Stimulated activated CD8-positive, alpha-beta memory T cell treated with anti-CD3 and anti-CD28 coated beads, Interleukin-7, amount 100 ng/mL, for 1 hour (primary cell): Measurements from ENCODE around the gene CORO7.

ENCODE experiments used
- DNase-seq, 2 donors: peaks; one replicate each; pipeline ENCODE4 v3.0.0-alpha.2; 2020; ENCODE audit warnings: low read depth in 2 of 2

CORO7 gene

DNA sequence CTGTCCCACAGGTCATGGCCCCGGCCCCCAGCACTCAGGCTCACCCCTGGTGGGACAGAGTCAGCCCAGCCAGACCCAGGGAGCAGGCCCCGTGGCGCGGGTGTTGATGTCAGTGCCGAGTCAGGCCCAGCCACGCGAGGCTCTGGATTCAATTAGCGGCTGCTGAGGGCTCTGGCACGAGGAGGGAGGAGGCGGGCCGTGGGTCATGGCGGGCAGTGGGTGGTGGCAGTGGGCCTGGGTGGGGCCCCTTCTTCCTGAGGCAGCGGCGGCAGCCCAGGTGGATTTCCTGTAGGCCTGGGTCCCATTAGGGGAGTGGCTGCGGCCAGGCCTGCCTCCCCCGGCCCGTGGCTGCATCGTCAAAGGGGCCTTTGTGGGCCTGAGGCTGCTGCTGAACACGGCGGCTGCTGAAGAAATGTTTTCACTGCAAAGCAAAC lies 31.9 kb downstream of the CORO7 start:
- no peak for DNase-seq

DNA sequence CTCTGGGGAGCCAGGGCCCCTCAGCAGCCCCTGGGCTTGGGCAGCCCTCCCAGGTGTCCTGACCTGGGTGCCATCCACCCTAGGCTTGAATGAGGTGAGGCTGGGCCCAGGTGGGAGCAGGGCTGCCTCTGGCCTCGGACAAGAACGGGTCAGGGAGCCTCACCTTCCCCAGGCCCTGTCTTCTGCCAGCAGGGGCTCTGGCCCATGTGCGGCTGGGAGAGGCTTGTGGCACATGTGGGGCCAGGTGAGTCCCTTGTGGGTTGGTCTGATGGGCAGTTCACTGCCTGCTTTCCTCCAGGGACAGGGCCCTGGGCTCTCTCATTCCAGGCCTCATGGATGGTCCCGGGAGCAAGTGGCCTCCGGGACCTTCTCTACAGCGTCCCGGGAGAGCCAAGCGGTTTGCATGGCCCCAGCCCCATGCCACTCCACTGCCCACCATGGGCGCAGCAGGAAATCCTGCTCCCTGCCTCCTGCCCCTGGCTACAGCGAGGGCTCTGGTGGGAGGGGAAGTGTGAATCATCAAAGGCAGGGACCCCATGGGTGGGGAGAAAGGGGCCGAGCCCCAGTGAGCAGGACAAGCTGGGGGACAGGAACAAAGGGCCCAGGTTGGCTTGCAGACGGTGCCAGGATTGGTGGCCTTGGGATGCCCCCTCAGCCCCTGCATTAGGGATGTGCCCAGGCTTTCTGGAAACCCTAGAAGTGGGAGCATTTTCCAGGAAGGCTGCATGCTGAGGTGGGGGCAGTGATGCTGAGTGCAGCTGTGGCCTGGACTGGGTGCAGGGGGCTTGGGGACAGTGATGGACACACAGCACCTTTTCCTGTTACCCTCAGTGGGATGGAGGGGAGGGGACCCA lies 32.6 kb downstream of the CORO7 start:
- DNase-seq: no peak

DNA sequence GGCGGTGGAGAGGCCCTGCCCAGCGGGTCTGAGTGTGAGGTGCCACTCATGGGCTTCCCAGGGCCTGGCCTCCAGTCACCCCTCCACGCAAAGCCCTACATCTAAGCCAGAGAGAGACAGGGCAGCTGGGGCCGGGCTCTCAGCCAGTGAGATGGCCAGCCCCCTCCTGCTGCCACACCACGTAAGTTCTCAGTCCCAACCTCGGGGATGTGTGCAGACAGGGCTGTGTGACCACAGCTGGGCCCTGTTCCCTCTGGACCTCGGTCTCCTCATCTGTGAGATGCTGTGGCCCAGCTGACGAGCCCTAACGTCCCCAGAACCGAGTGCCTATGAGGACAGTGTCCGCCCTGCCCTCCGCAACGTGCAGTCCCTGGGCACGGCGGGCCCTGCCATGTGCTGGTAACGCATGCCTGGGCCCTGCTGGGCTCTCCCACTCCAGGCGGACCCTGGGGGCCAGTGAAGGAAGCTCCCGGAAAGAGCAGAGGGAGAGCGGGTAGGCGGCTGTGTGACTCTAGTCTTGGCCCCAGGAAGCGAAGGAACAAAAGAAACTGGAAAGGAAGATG lies 33.5 kb downstream of the CORO7 start:
- DNase-seq: no peak

DNA sequence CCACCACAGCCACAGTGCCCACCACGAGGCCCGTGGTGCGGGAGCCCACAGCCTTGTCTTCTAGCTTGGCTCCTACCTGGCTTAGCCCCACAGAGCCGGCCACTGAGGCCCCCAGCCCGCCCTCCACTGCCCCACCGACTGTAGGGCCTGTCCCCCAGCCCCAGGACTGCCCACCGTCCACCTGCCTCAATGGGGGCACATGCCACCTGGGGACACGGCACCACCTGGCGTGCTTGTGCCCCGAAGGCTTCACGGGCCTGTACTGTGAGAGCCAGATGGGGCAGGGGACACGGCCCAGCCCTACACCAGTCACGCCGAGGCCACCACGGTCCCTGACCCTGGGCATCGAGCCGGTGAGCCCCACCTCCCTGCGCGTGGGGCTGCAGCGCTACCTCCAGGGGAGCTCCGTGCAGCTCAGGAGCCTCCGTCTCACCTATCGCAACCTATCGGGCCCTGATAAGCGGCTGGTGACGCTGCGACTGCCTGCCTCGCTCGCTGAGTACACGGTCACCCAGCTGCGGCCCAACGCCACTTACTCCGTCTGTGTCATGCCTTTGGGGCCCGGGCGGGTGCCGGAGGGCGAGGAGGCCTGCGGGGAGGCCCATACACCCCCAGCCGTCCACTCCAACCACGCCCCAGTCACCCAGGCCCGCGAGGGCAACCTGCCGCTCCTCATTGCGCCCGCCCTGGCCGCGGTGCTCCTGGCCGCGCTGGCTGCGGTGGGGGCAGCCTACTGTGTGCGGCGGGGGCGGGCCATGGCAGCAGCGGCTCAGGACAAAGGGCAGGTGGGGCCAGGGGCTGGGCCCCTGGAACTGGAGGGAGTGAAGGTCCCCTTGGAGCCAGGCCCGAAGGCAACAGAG lies 34.2 kb downstream of the CORO7 start:
- DNase-seq: no peak

DNA sequence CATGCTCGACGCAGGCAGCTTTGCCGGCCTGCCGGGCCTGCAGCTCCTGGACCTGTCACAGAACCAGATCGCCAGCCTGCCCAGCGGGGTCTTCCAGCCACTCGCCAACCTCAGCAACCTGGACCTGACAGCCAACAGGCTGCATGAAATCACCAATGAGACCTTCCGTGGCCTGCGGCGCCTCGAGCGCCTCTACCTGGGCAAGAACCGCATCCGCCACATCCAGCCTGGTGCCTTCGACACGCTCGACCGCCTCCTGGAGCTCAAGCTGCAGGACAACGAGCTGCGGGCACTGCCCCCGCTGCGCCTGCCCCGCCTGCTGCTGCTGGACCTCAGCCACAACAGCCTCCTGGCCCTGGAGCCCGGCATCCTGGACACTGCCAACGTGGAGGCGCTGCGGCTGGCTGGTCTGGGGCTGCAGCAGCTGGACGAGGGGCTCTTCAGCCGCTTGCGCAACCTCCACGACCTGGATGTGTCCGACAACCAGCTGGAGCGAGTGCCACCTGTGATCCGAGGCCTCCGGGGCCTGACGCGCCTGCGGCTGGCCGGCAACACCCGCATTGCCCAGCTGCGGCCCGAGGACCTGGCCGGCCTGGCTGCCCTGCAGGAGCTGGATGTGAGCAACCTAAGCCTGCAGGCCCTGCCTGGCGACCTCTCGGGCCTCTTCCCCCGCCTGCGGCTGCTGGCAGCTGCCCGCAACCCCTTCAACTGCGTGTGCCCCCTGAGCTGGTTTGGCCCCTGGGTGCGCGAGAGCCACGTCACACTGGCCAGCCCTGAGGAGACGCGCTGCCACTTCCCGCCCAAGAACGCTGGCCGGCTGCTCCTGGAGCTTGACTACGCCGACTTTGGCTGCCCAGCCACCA lies 35.1 kb downstream of the CORO7 start:
- no peak for DNase-seq

DNA sequence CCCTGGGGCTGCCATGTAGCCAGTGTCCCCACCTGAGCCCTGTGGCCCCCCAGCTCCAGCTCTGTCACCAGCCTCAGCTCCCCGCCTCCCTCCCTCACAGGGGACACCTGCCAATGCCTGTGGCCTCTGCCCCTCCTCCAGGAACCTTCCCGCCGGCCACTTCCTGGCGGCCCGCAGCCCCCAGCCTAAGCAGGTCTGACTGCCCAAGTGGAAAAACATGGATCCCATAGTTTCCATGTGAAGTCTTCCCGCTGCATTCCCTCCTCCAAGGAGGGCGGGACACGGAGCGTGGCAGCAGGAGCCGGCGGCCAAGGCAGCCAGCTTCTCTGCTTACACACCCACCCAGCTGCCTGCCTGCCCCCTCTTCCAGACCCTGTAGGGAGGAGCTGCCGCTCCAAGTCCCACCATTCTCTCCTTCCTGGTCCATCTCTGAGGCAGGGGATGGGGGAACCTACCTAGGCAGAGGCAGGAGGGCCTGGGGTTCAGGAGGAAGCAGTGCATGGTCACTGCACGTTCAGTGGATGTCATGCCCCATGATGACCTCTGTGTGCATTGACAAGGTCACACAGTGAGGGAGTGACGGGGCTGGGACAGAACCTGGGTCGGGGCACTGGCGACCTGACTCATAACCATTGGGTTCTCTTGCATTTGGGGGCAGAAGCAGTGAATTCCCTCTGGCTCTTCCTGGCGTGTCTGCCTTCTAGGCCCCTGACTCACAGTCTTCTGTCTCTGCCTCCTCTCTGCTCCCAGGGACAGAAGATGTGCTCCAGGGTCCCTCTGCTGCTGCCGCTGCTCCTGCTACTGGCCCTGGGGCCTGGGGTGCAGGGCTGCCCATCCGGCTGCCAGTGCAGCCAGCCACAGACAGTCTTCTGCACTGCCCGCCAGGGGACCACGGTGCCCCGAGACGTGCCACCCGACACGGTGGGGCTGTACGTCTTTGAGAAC lies 36.0 kb downstream of the CORO7 start:
- DNase-seq: no peak

DNA sequence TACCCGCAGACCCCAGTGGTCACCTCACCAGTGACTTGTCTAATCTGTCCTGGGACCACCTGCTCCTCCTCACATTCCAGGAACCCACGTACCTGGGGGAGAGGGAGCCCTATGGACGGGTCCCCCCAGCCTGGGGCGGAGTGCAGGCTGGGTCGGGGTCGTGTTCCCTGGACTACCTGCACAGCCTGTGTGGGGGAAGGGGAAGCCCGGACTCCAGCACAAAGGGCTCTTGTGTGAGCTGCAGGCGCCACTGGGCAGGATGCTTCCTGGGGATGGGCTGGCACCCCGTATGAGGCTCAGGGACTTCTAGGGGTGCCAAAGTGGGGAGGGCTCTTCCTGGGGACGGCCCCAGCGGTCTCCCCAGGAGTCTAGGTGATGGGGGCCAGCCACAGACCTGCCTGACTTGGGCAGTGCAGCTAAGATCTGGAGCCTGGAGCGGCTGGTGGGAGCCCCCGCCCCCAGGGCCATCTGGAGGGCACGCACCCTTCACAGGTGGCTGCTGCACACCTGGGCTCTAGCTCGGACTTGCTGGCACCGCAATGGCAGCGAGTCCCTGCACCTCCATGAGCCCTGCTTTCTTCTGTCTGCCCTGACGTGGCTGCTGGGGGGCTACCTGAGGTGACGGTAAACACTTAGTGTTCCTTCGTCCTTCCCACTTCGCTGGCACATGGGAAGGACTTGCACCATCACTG lies 37.3 kb downstream of the CORO7 start:
- no peak for DNase-seq

DNA sequence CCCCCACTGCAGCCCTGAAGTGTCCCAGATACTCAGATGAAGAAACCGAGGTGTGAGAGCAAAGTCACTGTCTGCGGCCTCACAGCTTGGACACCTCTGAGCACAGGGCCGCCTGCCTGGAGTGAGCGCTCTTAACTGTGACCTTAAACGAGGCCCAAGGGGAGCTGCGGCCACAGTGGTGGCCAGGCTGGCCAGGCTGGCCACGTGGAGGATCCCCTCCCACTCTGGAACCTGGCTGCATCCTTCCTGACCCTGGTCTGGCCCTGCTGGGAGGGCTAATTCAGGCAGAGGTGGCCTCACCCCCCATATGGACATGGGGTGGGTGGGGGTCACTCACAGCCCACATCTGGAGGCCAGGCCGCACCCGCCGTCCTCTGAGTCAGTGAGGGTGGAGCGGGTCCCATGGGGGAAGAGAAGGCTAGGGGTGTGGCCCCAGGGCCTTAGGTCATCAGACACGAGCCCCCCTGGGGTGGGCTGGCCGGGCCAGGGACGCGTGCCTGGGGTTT lies 38.2 kb downstream of the CORO7 start:
- no peak for DNase-seq

DNA sequence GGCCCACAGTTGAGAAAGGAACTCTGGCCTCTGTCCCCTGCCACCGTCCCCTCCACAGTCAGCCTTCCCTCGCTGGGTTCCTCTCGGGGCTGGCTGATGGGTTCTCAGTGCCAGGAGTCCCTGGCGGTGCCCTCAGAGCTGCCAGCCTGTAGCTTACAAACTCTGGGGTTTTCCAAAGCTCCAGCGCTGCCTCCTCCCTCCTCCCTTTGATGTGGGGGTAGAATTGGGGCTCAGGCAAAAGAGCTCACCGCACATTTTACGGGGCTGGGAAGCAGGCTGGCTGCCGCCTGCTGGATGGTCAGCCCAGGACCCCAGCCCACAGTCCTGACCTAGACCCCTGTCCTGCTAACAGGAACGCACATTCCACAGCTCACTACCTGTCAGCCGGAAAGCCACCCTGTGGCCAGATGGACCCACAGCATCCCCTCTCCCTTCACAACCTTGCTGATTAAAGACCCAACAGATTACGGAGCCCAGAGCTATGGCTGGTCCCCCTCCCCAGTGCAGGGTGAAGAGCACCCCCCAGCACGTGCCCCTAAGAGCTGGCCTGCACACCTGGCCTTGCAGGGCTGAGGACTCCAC lies 38.7 kb downstream of the CORO7 start:
- DNase-seq: no peak

DNA sequence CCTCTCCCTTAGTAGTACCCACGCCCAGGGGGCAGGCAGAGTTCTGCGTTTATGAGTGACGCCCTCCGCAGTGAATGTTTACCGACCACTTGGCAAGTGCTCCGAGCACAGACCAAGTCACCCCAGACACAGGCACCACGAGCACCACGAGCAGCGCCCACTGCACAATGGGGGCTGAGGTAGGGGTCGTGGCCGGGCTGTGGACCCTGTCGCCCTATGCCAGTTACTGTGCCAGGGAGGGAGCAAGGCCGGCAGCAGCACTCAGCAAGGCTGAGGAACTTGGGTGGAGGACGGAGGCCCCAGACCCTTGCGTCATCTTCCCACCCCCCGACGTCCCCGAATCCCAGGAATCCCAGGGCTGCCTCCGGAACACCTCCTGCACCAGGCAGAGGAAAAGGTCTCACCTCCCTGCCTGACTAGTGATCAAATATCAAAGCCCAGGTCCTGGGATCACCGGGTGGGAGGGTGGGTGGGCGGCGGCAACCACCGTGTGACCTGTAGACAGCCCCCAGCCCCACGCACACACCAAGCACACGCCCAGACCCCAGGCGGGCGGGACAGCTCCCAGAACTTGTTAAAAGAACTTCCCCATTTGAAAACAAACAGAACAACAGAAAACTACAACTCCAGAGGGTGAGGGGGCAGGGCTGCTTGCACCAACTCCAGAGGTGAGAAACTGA lies 39.4 kb downstream of the CORO7 start:
- DNase-seq: no peak

DNA sequence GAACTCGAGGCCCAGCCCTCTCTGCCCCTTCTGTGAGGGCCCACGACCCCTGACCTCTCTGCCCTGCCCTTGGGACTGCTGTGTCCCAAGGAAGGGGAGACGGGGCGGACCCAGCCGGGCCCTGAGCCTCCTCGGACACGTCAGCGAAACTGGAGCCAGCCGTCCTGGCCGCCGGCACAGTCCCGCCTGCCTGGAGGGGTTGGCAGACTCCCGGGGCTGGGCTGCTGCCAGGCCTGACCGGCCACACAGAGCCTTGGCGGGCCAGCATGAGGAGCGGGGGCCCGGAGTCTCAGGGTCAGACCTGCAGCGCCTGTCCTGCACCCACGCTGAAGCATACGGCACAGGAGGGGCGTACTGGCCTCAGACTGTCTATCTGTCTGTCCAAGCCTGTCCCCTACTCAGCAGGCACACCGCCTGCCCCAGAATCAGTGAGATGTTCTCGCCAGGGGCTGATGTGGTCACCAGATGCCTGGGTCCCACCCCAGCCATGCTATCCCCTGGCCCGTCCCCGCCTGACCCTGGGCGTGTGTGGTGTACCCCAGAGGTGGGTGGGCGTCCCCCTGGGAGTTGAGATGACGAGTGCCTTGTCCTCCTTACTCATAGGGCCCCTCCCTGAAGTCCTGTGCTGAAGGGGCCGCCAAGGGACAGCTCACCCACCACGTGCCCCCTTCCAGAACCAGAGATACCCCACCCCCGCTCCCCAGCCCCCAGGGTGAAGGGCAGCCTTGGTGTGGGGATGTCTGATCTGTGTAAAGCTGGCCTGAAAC lies 40.1 kb downstream of the CORO7 start:
- no peak for DNase-seq

DNA sequence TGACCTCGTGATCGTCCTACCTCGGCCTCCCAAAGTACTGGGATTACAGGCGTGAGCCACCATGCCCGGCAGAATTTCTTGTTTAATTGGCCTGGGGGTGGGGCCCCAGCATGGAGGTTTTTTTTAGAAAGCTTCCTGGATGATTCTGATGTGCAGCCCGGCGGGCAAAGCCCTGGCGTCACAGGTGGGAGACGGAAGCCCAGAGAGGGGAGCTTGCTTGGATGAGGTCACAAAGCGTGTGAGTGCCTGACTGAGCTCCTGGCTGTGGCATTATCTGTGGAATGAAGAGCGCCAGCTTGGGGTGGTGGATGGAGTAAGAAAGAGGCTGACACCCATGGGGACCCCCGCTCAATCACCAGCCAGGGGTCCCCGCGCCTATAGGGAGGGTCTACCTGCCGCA lies 40.7 kb downstream of the CORO7 start:
- DNase-seq: no peak

DNA sequence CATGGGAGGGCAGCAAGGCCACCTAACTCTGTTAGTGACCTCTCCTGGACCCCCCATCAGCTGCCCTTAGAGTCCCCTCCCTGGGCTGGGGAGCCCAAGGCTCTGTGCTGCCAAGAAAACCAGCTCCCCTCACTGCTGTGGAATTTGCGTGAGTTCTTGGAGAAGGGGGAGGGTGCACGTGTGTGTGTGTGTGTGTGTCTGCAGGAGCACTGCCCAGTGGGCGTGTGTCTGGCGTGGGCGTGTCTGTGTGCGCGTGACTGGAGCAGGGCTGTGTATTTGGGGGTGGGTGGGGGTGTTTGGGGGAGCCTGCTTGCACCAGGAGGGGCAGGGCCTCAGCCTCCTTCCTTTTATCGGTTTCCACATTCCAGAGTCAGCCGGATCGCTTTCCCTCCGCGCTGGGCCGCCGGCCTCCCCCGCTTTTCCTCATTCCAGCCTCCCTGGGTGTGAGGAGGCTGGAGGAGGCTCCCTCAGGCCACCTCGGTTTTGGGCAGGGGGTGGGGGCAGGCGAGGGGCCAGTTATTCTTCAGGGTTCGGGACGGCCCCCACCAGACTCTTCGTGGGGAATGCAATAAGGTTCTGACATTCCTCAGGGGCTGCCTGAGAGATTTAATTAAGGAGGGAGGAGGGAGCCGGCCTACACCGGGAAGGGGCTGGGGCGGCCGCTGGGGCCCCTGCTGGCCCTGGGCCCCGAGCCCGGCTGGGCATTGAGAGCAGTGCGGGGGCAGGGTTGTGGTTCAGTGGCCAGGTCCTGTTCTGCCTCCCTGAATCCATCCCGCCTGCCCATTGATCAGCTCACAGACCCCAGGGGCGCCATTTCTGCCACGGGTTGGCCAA lies 42.3 kb downstream of the CORO7 start:
- no peak for DNase-seq

DNA sequence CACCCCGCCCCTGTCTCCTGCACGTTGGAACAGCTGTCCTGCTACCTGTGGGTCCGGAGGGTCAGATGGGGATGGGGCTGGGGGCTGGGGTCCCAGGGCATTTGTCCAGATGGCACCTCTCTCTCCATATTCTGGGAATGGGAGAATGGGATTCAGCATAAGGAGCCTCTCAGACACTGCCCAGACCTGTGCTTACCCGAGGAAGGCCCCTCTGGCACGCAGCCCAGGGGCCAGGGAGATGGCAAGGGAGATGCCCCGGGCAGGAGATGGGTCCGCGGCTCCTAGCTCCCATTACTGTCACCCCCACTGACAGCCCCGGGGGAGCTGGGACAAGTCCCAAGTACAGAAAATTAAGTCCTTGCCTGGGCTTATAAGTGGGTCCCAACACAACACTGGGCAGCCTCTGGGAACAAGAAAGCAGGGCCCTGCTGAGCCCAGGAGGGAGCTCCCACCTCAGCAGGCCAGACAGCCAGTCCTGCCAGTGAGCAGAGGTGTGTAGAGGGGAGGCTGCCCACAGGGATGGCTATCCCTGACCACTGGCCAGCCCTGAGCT lies 43.0 kb downstream of the CORO7 start:
- no peak for DNase-seq

DNA sequence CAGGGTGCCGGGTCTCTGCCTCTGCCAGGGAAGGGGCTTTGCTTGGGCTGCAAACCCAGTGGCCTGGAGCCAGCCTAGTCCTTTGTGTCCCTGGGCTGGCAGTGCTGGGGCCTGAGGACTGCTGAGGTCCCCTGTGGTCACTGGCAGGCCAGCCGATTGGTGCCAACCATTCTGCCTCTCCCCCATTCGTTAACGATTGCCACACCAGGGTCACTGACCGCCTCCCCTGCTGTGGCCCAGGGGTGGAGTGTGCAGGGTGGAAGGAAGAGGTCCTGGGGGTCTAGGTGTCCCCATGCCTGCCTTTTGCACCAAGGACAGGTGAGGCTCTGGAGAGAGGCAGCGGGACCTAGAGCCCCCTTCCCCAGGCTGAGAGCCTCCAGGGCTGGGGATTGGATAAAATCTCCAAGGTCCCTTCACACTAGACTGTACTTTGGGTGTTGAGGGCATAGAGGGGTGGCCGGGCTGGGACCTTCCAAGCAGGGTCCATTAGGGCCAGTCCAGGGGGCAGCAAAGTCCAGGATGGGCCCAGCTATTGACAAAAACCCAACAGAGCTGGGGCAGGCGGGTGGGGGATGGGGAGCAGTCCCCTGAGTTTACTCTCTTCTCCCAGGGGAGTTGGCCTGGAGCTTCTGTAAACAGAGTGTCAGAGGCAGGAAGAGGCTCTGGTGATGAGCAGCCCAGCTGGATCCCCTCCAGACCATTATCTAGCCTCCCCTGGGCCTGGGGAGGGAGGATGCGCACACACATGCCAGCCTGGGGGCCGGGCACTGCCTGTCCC lies 43.6 kb downstream of the CORO7 start:
- DNase-seq: no peak

DNA sequence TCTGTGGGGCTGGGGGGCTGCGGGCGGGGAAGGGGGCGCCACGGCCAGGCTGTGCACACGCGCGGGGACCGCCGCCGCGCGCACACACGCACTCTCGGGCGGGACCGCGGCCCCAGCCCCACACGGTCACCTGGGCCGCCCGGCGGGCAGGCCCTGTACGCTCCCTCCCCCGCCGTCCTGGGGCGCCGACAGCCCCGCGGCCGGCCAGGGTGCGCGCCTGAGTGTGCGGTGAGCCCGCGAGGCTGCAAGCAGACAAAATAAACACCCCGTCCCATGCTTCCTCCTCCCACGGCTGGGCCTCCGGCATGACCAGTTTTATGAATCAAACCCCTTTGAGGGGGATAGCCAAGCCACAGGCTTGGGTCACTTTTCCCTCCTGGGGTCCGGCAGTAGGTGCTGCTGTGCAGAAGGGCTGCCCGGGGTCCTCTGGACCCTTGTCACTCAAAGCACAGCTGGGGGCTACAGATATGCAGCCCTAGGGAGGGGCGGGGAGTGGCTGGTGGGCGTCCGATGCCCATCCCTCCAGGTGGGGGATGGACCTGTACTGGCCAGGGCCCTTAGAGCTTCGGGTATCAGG lies 44.3 kb downstream of the CORO7 start:
- DNase-seq: no peak
